Nephron progenitor cell (in vitro differentiated cells): ENCODE data around the gene MOB3A.

Experiments used
- DNase-seq: peaks from one replicate; pipeline ENCODE4 v3.0.0; 2021
- H3K27ac Mint-ChIP-seq: 2 replicates; pipeline ENCODE4 v1.8.0; 2021; ENCODE audit warnings: mild to moderate bottlenecking, moderate library complexity, mixed read lengths
- H3K27me3 Mint-ChIP-seq: 2 replicates; pipeline ENCODE4 v1.8.0; 2021; ENCODE audit warnings: mild to moderate bottlenecking, low read depth, mixed read lengths; ENCODE audit not compliant: poor library complexity
- H3K36me3 Mint-ChIP-seq: 2 replicates; pipeline ENCODE4 v1.8.0; 2021; ENCODE audit warnings: low read depth, mixed read lengths
- H3K4me1 Mint-ChIP-seq: 2 replicates; pipeline ENCODE4 v1.8.0; 2021; ENCODE audit warnings: mixed read lengths
- H3K4me3 Mint-ChIP-seq: 2 replicates; pipeline ENCODE4 v1.8.0; 2021; ENCODE audit warnings: mild to moderate bottlenecking, moderate library complexity, mixed read lengths
- H3K9me3 Mint-ChIP-seq: 2 replicates; pipeline ENCODE4 v1.8.0; 2021; ENCODE audit warnings: mild to moderate bottlenecking, moderate library complexity, mixed read lengths
- CTCF ChIP-seq: fragments of 200-600 bp; sonication (generic); IDR thresholded peaks from 2 replicates; pipeline ENCODE4 v1.5.0; 2021; ENCODE audit warnings: antibody characterized with exemption

The MOB3A gene

DNA sequence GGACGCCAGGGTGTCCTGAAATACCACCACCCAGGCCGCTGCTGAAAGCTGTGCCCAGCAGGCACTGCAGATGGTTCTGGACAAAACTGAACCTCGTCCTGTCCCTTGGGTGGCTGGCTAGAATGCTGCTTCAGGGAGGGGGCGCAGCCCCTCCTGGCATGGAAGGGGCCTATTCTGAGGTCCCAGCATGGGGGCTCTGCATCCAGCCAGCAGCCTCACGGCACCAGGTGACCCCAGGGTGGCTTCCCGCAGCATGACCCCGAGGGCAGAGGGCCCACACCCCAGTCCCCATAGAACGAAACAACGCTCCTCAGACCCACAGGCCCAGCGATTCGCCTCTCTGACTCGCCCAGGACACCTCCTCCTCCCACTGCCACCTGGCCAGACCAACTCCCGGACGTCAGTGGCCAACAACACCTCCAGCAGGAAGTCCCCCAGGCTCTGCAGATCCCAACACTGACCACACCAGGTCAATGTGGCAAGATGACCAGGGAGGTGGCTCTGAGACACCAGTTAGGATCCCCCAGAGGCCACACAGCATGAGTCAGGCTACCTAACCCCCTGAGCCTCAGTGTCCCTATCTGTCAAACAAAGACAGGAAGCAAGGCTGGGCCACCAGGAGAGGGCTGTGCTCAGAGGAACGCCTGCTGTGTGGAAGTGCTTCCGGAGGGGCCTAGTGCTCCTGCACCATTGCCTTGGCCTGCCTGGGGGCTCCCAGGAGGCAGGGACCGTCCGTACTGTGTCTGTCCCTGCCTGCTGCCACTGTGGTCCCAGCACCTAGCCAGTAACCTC is 51.2 kb downstream of the MOB3A start:
- peak overlapping the region; percentile 64 for H3K27ac Mint-ChIP-seq
- no peak for DNase-seq
- no peak overlapping the region for H3K4me3 Mint-ChIP-seq
- no peaks in the 10 kb centered on the region for H3K9me3 Mint-ChIP-seq
- H3K36me3 Mint-ChIP-seq = peaks cover 4% of the 10 kb centered on the region
- no peaks in the 10 kb centered on the region for H3K27me3 Mint-ChIP-seq
- peaks cover 34% of the 10 kb centered on the region for H3K4me1 Mint-ChIP-seq
- no peak for TF ChIP-seq CTCF

DNA sequence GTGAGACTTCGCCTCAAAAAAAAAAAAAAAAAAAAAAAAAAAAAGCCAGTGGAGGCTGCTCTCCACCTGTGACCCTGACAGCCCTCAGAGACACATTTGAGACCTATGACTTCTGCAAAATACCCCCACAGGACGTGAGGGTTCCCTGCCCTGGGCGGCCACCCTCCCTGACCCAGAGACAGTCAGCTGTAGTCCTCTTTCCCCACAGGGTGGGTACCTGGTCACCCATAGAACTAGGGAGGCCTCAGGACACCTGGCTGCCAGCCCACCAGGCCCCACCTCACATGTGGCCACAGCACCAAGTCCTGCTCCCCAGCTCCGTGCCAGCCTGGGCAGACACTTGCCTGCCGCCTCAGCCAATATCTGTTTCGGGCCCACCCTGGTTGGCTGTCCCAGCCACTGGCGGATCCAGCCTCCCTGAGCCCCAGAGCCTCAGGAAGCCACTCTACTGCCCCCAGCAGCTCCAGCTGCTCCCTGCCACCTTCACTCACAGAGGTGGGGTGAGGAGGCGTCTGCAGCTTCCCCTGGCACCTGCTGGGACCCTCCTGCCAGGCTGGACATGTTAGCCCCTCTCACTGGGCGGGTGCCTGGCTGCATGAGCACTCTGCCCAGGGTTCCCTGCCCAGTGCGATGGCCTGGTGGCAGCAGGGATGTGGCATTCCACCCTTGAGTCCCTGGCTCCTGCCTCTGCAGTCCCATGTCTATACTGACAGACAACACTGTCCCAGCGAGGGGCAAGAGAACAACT is 52.0 kb downstream of the MOB3A start:
- Mint-ChIP-seq H3K27me3 (no peaks in the 10 kb centered on the region), H3K27ac (no peak overlapping the region), H3K9me3 (no peaks in the 10 kb centered on the region), H3K4me3 (no peak overlapping the region), H3K36me3 (peaks cover 4% of the 10 kb centered on the region), H3K4me1 (peaks cover 31% of the 10 kb centered on the region)
- no peak for DNase-seq
- TF ChIP-seq CTCF = no peak

GRCh38 chr19:2043251-2043641 is 52.9 kb downstream of the MOB3A start:
- Mint-ChIP-seq H3K27ac (peak overlapping the region; percentile 48), H3K36me3 (peaks cover 4% of the 10 kb centered on the region), H3K4me3 (no peak overlapping the region)

DNA sequence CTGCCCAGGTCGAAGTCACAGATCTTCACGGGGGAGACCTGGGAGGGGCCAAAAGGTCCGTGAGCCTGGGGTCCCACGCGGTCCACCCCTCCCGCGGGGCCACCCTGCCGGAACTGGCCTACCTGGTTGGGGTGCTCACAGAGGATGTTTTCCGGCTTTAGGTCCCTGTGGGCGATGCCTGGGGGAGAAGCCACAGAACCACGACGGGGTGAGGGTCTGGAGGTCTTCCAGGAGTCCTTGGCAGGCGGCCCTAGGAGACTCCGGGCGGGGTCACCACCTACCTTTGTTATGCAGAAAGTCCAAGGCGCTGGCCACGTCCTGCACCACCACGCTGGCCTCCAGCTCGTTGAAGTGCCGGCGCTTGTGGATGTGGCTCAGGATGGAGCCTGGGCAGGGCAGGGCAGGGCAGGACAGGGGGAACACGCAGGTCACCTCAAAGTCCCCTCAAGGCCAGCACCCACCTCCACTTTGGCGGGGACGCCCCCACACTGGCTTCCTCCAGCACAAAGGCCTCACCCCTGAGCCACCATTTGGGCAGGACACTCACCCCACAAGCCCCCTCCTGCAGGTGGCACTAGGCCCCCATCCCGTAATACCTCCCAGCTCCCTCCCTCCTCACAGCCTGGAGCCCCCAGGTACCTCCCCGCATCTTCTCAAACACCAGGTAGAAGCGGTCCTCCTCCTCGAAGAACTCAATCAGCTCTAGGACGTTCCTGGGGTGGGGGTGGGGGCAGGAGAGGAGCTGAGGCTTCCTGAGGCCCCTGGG is 53.5 kb downstream of the MOB3A start:
- peaks cover 4% of the 10 kb centered on the region for H3K36me3 Mint-ChIP-seq
- peaks cover 25% of the 10 kb centered on the region for H3K4me1 Mint-ChIP-seq
- H3K27me3 Mint-ChIP-seq = no peaks in the 10 kb centered on the region
- TF ChIP-seq CTCF = no peak
- no peak overlapping the region for H3K27ac Mint-ChIP-seq
- DNase-seq = no peak
- H3K9me3 Mint-ChIP-seq = no peaks in the 10 kb centered on the region
- no peak overlapping the region for H3K4me3 Mint-ChIP-seq

More at GRCh38 chr19:2043251-2043641, 52.9 kb downstream of the MOB3A start:
- no peak for TF ChIP-seq CTCF
- no peaks in the 10 kb centered on the region for H3K9me3 Mint-ChIP-seq
- no peak for DNase-seq
- peaks cover 27% of the 10 kb centered on the region for H3K4me1 Mint-ChIP-seq
- H3K27me3 Mint-ChIP-seq = no peaks in the 10 kb centered on the region

DNA sequence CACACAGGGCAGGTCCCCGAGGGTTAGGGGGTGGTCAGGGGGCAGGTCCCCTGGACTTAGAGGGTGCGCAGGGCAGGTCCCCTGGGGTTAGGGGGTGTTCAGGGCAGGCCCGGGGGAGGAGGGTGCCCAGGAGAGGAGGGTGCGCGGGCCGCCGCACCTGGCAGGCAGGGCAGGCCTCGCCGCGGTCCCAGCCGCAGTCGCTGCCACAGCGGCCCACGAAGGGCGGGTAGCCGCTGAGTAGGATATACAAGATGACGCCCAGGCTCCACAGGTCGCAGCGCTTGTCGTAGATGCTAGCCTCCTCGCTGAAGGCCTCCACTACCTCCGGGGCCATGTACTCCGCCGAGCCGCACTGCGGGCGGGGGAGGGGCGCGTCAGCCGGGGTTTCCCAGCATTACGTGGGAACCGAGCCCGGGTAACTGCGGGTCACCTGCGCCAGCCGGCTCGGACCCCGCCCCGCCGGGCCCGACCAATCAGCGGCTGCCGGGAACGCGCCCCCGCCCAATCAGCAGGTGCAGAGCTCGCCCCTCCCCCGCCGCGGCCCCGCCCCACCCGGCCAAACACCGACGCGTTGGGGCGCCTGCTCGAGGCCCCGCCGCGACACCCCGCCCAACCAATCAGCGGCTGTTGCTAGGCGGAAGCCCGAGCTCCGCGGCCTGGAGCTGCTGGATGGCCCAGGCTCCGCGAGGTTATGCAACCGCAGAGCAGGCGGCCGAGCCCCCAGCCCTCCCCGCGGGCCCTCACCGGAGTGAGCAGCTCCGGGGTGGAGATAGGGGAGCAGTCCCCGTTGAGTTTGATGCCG is 54.2 kb downstream of the MOB3A start:
- peak; percentile 99 for DNase-seq
- H3K4me3 Mint-ChIP-seq = peak overlapping the region; percentile 30

More for the DNA sequence above, 54.2 kb downstream of the MOB3A start:
- H3K9me3 Mint-ChIP-seq = no peaks in the 10 kb centered on the region
- no peak overlapping the region for H3K27ac Mint-ChIP-seq
- TF ChIP-seq CTCF = no peak
- no peaks in the 10 kb centered on the region for H3K27me3 Mint-ChIP-seq
- peaks cover 4% of the 10 kb centered on the region for H3K36me3 Mint-ChIP-seq
- H3K4me1 Mint-ChIP-seq = peaks cover 30% of the 10 kb centered on the region
